Smooth muscle cell (in vitro differentiated cells): ENCODE results near the gene FAM24B. TPM values are rescaled to one million over a fixed set of nuclear protein-coding genes. Genes with fewer than 3 reads are reported as not detected.

ENCODE experiments used
- DNase-seq: peaks from one replicate; lab custom pipeline; 2025; ENCODE audit not compliant: unreplicated experiment; lab: John Stamatoyannopoulos, UW
- H2AFZ ChIP-seq: fragments of 200-600 bp; sonication (generic); 2 replicates; pipeline ENCODE4 v1.6.0; 2016; ENCODE audit warnings: antibody characterized with exemption, low read depth, mild to moderate bottlenecking
- H3F3A ChIP-seq: fragments of 200-600 bp; sonication (generic); 2 replicates; pipeline ENCODE4 v1.6.0; 2017; ENCODE audit warnings: antibody characterized with exemption, low read depth
- H3K27ac ChIP-seq: fragments of 200-600 bp; sonication (generic); 2 replicates; pipeline ENCODE4 v1.5.1; 2016; ENCODE audit warnings: low read depth, mild to moderate bottlenecking
- H3K27me3 ChIP-seq: fragments of 200-600 bp; sonication (generic); 2 replicates; pipeline ENCODE4 v1.6.1; 2016; ENCODE audit warnings: low read depth, mild to moderate bottlenecking
- H3K36me3 ChIP-seq: fragments of 200-600 bp; sonication (generic); 2 replicates; pipeline ENCODE4 v1.5.1; 2016; ENCODE audit warnings: low read depth
- H3K4me1 ChIP-seq: fragments of 200-600 bp; sonication (generic); 2 replicates; pipeline ENCODE4 v1.5.1; 2016; ENCODE audit warnings: low read depth
- H3K4me2 ChIP-seq: fragments of 200-600 bp; sonication (generic); 2 replicates; pipeline ENCODE4 v1.6.0; 2016; ENCODE audit warnings: mild to moderate bottlenecking
- H3K4me3 ChIP-seq: fragments of 200-600 bp; sonication (generic); 2 replicates; pipeline ENCODE4 v1.5.1; 2016; ENCODE audit warnings: mild to moderate bottlenecking
- H3K79me2 ChIP-seq: fragments of 200-600 bp; sonication (generic); 2 replicates; pipeline ENCODE4 v1.6.0; 2016; ENCODE audit warnings: low read depth, mild to moderate bottlenecking
- H3K9ac ChIP-seq: fragments of 200-600 bp; sonication (generic); 2 replicates; pipeline ENCODE4 v1.6.0; 2016; ENCODE audit warnings: low read depth
- H3K9me3 ChIP-seq: fragments of 200-600 bp; sonication (generic); replicated peaks from 2 replicates; pipeline ENCODE4 v1.5.1; 2016; ENCODE audit warnings: low read depth
- H4K20me1 ChIP-seq: fragments of 200-600 bp; sonication (generic); 2 replicates; pipeline ENCODE4 v1.6.0; 2016; ENCODE audit warnings: low read depth
- WGBS: methylation state at CpG from one replicate; pipeline ENCODE4 v1.1.7; 2016; ENCODE audit warnings: low lambda C conversion rate; 5-methylcytosine and 5-hydroxymethylcytosine counted together
- polyA plus RNA-seq: library from polyadenylated mRNA; unstranded; fragments of >200 nt; fragmentation: Nextera tagmentation; extraction: Ambion mirVana; gene quantifications from 2 replicates; pipeline ENCODE4 v1.2.1, GENCODE V29; 2016
- total RNA-seq: library from RNA; depleted of rRNA; stranded (reverse); fragments of >200 nt; gene quantifications from 2 replicates; pipeline ENCODE4 v1.2.3, GENCODE V29; 2014
- TF ChIP-seq, protein P1 (sequence below): fragments of 200-600 bp; sonication (generic); IDR thresholded peaks from 2 replicates; pipeline ENCODE4 v1.5.1; 2017; ENCODE audit warnings: borderline replicate concordance, mild to moderate bottlenecking, antibody characterized with exemption; ENCODE audit not compliant: insufficient read depth, poor library complexity, severe bottlenecking

Gene FAM24B
- total and polyA plus RNA-seq, 2 experiments from 2014 or later: not detected

DNA sequence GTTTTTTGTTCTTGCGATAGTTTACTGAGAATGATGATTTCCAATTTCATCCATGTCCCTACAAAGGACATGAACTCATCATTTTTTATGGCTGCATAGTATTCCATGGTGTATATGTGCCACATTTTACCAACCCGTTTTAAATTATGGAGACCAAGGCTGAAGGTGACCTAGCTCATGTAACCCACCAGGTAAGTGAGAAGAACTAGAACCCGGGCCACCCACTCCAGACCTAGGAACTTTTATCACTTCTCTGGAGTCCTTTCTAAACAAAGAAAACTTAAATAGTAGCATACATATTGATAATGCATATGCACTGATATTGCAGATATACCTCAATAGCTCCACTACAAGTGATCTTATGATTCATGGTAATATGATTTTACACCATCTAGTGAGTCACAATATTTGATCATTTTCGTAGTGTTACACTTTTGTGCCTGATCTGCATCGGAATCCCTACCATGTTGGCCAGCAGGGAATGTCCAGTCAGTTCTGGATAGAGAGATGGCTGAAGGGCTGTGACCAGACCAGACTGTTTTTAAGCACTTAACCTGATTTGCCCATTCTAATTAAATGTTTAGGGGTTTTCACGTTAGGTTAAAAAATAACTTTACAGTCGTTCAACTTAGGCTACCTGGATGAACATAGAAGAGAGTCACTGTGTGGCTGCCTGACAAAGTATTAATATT is 49.0 kb downstream of the FAM24B start:
- Histone ChIP-seq H3K36me3 (no peaks in the 10 kb centered on the region), H3K4me3 (no peak overlapping the region), H2AFZ (no peak overlapping the region), H3F3A (no peaks in the 10 kb centered on the region), H3K79me2 (no peaks in the 10 kb centered on the region), H3K27ac (no peak overlapping the region), H3K9me3 (no peaks in the 10 kb centered on the region), H3K9ac (no peak overlapping the region), H4K20me1 (no peaks in the 10 kb centered on the region), H3K4me1 (no peaks in the 10 kb centered on the region), H3K4me2 (no peak overlapping the region), H3K27me3 (peaks cover 7% of the 10 kb centered on the region)
- DNase-seq: no peak
- TF ChIP-seq, protein P1, sequence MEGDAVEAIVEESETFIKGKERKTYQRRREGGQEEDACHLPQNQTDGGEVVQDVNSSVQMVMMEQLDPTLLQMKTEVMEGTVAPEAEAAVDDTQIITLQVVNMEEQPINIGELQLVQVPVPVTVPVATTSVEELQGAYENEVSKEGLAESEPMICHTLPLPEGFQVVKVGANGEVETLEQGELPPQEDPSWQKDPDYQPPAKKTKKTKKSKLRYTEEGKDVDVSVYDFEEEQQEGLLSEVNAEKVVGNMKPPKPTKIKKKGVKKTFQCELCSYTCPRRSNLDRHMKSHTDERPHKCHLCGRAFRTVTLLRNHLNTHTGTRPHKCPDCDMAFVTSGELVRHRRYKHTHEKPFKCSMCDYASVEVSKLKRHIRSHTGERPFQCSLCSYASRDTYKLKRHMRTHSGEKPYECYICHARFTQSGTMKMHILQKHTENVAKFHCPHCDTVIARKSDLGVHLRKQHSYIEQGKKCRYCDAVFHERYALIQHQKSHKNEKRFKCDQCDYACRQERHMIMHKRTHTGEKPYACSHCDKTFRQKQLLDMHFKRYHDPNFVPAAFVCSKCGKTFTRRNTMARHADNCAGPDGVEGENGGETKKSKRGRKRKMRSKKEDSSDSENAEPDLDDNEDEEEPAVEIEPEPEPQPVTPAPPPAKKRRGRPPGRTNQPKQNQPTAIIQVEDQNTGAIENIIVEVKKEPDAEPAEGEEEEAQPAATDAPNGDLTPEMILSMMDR: no peak
- 91% methylated on average over 7 of the region's 7 CpGs for WGBS

DNA sequence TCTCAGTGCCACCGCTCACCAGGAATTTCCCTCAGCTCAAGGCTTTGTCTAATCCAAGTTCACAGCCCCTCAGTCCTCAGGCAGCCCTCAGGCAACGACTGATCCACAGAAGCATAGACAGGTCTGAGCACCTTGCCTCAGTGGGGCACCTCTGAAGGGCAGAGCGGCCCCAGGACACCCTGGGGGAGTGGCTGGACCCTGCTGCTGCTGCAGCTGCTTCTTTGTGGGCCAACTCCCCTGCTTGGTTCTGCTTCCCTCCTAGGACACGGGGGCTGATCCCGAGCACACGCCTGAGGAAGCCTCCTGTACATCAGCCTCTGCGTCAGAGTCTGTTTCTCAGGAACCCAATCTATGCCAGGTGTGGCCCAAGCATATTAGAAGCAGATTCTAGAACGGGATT is 49.9 kb downstream of the FAM24B start:
- Histone ChIP-seq H3K4me3 (no peak overlapping the region), H3K4me2 (no peak overlapping the region), H2AFZ (no peak overlapping the region), H3K9me3 (no peaks in the 10 kb centered on the region), H3K27me3 (peaks cover 7% of the 10 kb centered on the region), H3K4me1 (no peaks in the 10 kb centered on the region), H4K20me1 (no peaks in the 10 kb centered on the region), H3K27ac (no peak overlapping the region), H3K36me3 (no peaks in the 10 kb centered on the region), H3K9ac (no peak overlapping the region), H3F3A (no peaks in the 10 kb centered on the region), H3K79me2 (no peaks in the 10 kb centered on the region)
- no peak for DNase-seq
- TF ChIP-seq, protein P1: no peak
- WGBS: 74% methylated on average over 8 of the region's 8 CpGs

DNA sequence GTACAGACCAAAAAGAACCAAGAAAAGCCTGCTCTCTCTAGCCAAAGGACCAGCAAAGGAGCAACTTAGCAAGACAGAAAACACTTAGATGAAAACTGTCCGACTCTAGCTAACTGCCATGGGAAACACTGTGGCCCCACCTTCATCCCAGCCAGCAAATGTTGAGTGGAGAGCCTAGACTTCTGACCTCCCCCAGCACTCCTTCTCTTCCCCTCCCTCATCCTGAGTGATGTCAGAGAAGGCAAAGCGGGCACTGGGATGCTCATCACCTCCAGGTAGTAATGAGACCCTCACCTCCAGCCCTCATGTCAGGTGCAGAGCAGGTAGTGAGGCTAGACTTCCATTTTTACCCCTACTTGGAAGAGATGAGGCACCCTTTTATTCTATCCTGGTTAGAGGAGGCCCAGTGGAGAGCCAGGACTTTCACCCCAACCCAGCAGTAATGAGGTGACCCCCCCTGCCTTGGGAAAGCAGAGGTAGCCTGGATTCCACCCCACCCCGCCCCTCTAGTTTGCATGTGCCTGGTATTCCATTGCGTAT is 50.6 kb downstream of the FAM24B start:
- Histone ChIP-seq H3K79me2 (no peaks in the 10 kb centered on the region), H3K36me3 (no peaks in the 10 kb centered on the region), H3K27ac (no peak overlapping the region), H3K9ac (no peak overlapping the region), H3K4me3 (no peak overlapping the region), H3K27me3 (peaks cover 7% of the 10 kb centered on the region), H2AFZ (no peak overlapping the region), H3K9me3 (no peaks in the 10 kb centered on the region), H3F3A (no peaks in the 10 kb centered on the region), H3K4me2 (no peak overlapping the region), H4K20me1 (no peaks in the 10 kb centered on the region), H3K4me1 (no peaks in the 10 kb centered on the region)
- no peak for DNase-seq
- WGBS: 86% methylated on average over 4 of the region's 4 CpGs
- TF ChIP-seq, protein P1: no peak

DNA sequence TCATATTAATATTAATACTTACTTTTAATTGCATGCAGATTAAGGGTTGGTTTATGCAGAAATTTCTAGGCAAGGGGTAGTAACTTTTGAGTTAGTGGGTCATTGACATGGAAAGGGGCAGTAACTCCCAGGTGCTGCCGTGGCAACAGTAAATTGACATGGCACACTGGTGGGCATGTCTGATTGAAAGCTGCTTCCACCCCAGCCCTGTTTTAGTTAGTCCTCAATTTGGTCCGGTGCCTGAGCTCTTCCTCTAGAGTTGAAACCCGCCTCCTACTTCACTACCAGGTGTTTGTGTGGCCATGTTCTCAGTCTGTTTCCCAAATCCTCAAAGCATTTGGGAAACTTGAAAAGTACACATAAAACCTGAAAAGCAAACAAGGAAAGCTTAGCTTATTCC is 52.1 kb downstream of the FAM24B start:
- no peak overlapping the region for H2AFZ ChIP-seq

More for the DNA sequence above, 52.1 kb downstream of the FAM24B start:
- DNase-seq: no peak
- TF ChIP-seq, protein P1: no peak
- Histone ChIP-seq H3K79me2 (no peaks in the 10 kb centered on the region), H3K9me3 (no peaks in the 10 kb centered on the region), H3K4me1 (no peaks in the 10 kb centered on the region), H3K36me3 (no peaks in the 10 kb centered on the region), H3F3A (no peaks in the 10 kb centered on the region), H3K27me3 (peaks cover 7% of the 10 kb centered on the region), H3K9ac (no peak overlapping the region), H3K27ac (no peak overlapping the region), H3K4me3 (no peak overlapping the region), H3K4me2 (no peak overlapping the region), H4K20me1 (no peaks in the 10 kb centered on the region)
- 88% methylated on average over 3 of the region's 3 CpGs for WGBS
